Amniotic epithelial cell (primary cell): ENCODE data around the gene GCDH.
"Not testable (repeated sequence)": the region's sequence is repeated elsewhere in the genome, so short reads cannot be mapped to it uniquely, and the experiment has no call there.

Experiments
- DNase-seq: peaks from one replicate; pipeline ENCODE4 v3.0.0-alpha.2; 2010; ENCODE audit warnings: low read depth

GCDH gene

DNA sequence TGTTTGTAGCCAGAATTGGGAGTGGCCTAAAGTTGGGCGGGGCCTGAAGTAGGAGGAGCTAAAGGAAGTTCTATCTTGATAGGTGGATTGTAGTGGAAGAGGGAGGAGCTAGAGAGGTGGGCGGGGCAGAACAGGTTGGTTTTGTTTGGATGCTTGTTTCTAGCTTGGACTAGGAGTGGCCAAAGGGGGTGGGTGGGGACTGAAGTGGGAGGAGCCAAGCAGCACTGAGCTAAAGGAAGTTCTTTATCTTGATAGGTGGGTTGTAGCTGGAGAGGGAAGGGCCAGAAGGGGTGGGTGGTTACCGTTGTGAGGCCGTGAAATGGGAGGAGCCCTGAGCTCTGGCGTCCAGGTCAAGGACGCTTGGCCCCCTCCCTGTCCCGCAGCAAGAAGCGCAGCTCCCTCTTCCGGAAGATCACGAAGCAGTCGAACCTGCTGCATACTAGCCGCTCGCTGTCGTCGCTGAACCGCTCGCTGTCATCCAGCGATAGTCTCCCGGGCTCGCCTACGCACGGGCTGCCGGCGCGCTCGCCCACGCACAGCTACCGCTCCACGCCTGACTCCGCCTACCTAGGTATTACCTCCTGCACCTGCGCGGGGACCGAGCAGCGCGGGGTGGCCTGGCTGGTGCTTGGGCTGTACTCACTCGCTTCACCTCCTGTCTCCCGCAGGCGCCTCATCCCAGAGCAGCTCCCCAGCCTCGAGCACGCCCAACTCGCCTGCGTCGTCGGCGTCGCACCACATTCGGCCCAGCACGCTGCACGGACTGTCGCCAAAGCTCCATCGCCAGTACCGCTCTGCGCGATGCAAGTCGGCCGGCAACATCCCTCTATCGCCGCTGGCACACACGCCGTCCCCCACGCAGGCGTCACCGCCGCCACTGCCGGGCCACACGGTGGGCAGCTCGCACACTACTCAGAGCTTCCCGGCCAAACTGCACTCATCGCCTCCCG lies 17.7 kb upstream of the GCDH start:
- peak; percentile 84 for DNase-seq

DNA sequence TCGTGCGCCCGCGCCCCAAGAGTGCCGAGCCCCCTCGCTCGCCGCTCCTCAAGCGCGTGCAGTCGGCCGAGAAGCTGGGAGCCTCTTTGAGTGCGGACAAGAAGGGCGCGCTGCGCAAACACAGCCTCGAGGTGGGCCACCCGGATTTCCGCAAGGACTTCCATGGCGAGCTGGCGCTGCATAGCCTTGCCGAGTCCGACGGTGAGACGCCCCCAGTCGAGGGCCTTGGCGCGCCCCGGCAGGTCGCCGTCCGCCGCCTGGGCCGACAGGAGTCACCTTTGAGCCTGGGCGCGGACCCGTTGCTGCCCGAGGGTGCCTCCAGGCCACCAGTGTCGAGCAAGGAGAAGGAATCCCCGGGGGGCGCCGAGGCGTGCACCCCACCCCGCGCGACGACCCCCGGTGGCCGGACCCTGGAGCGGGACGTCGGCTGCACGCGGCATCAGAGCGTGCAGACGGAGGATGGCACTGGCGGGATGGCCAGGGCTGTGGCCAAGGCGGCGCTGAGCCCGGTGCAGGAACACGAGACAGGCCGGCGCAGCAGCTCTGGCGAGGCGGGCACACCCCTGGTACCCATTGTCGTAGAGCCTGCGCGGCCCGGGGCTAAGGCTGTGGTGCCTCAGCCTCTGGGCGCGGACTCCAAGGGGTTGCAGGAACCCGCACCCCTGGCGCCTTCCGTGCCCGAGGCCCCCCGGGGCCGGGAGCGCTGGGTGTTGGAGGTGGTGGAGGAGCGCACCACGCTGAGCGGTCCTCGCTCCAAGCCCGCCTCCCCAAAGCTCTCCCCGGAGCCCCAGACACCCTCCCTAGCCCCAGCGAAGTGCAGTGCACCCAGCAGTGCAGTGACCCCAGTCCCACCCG lies 16.8 kb upstream of the GCDH start:
- no peak for DNase-seq

DNA sequence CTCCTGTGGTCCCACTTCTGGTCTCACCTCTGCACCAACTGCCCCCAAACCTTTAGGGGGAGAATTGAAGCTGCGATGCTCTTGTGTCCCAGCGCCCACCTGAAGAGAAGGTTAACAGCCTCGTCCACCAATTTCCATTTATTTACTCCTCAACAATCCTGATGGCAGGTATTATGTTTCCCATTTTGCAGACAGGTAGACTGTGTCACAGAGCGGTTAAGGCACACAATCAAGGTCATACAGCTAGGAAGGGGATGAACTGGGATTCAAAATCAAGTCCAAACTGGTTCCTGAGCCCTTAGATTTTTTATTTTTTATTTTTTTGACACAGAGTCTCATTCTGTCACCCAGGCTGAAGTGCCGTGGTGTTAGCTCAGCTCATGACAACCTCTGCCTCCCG lies 15.9 kb upstream of the GCDH start:
- no peak for DNase-seq

DNA sequence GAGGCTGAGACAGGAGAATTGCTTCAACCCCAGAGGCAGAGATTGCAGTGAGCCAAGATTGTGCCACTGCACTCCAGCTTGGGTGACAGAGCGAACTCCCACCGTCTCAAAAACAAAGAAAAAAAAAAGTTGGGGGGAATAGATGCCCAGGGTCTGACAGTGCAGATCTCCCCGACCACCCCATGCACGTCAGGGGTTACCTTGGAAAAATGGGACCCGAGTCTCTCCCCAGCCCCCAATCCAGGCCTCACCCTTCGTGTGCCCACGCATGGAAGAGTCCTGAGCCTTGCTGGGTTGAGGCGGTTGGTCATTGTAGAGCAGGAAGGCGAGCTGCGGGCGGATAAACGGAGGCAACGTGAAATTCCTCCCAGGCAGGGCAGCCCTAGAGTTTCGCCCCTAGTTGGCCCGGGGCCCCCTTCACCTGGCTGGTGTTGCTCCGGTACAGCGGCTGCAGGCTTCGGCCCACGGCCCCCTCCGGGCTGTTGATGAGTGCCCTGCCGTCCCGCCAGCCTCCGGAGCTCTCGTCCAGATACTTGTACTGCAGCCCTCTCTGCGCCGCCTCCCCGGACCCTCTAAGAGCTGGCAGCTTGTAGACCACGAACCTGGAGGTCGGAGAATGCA lies 10.3 kb upstream of the GCDH start:
- no peak for DNase-seq

DNA sequence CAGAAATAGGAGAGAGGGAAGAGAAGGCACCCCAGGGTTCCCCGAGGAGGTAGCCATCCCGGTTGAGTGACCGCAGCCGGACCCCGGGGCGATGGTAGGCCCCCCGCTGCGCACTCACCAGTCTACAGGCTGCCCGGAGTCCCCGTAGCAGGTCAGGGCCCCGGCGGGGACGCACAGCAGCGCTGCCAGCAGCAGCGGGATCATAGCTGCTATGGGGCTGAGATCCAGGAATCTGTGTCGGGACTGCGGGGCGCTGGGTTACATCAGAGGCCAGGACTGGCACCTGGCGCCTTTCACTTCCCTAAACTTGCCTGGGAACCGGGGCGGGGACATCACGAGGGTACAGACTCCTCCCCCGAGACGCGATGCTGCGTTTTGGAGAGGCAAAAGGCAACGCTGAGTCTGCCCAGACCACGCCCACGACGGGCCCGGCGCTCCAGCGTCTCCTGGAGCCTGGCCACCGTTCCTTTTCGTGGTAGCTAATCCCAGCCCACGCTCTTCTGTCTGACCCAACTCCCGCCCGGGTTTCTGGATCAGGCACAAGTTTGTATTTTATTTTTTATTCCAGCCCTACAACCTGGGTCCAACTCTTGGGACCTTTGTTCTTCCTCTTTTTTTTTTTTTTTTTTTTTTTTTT lies 9.7 kb upstream of the GCDH start, which contains the start of gene DNASE2:
TSS of gene DNASE2 (minus strand) at position 278 of the 637 bp plus-strand sequence. CDS start at position 204, 74 bp downstream.
- peak; percentile 86 for DNase-seq

DNA sequence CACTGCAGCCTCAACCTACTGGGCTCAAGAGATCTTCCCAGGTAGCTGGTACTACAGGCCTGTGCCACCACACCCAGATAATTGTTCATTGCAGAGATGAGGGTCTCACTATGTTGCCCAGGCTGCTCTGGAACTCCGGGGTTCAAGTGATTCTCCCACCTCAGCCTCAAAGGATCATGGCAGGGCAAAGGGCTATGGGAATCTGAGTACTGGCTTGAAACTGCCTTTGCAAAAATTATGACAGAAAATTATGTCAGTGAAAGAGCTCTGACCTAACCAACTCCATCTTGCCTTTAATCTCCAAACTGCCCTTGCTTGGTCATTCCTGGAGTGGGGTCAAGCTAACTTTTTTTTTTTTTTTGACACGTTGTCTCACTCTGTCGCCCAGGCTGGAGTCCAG lies 8.4 kb upstream of the GCDH start:
- no peak for DNase-seq

DNA sequence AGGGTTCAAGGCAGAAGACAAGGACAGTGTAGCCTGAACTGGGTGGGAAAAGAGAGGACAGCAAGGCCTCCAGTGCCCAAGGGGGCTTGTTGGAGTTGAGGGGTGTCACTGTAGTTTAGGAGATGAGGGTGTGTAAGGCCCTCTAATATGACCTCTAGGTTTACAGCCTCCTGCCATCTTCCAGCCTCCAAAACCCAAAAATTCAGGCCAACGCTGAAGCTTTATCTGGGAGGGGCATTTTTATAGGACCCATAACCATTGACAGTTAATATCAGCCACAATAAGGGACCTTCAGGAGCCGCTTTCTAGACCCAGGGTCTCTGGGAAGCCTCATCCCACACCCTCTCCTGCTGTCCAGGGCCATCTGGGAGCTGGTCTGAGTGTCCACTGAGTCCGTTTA lies 6.8 kb upstream of the GCDH start:
- DNase-seq, result no peak

DNA sequence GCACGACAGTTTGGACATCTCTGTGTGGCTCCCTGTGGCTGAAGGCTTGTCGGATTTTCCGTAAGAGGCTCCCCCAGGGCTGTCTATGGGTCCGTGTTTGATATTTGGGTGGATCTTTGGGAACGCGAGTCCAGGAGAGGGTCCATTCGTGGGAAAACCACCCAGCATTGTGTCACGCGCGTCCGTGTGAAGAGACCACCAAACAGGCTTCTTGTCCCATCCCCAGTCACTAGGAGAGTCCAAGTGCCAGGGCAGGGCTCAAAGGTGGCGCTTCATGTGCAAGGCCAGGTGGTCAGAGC lies 6.4 kb upstream of the GCDH start:
- DNase-seq, result no peak

DNA sequence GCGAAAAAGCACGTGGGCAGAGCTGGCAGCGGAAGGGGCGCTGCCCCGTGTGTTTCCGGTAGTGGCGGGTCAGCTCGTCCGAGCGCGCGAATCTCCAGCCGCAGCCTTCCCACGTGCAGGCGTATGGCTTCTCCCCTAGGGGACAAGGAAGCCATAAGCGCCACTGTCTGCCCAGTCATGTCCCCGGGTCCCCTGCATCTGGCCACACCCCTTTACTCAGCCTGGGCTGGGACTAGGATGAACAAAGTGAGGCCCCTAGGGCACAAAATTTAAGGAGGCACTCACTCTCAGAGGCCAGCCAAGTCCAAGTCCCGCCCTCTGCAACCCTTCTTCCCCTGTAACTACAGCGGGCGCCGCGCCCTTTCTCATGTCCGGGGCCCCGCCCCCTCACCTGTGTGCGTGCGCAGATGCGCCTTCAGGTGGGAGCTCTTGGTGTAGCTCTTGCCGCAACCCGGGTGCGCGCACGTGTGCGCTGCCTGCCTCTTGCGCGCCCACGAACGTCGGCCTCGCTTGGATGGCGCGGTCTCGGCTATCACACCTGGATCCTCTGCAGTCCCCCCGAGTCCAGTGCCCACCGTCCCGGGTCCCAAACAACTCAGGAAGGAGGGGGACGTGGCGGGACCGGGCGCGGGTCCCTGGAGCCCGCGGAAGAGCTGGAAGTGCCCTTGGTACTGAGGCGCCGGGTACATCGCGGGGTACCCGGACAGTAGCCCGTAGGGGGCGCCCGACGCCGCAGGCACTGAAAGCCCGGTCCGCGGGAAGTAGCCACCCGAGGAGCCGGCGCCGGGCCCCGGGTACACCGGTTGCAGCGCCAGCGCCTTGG lies 5.8 kb upstream of the GCDH start:
- DNase-seq, result peak; percentile 31

DNA sequence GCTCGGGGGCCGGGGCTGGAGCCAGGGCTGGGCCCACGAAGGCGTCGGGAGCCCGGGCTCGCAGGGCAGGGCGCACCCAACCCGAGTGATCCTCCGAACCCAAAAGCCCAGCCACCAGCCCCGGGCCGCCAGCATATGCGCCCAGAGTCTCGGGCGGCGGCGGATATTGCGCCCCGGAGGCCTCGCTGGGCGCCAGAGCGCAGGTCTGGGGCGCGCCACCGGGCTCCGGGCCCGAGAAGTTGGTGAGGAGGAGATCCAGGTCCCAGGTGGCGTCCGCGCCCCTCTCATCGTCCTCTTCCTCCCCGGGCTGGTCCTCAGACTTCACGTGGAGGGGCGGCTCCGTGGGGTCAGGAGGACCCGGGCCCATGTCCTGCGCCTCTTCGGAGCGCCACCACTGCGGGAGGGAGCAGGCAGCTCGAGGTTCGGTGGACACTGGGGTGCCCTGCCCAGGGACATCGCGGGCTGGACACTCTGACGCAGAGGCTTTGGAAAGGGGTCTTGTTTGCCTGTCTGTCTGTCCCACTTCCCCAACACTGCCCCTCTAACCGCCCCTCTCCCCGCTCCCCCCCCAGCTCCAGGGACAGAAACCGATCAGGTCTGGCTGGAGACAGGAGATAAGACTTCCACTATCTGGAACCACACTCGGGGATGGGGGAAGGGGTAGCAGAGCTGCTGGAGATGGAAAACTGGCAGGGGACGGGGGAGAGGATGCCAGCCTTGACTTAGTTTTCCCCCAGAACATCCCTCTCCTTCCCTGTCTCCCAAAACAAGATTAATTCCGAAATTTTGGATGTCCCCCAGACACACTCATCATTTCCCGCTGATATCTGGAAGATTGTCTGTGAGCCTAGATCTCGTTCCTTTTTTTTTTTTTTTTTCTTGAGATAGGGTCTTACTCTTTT lies 5.0 kb upstream of the GCDH start:
- no peak for DNase-seq

DNA sequence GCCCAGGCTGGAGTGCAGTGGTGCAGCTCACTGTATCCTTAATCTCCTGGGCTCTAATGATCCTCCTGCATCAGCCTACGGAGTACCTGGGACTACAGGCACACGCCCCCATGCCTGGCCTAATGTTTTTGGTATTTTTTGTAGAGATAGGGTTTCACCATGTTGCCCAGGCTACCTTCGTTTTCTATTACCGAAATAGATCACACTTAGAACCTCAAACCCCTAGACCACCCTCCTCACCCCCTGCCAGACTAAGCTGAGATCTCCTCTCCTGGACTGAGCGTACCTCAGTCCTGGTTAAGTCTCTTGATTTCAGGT lies 4.3 kb upstream of the GCDH start:
- DNase-seq, result no peak

DNA sequence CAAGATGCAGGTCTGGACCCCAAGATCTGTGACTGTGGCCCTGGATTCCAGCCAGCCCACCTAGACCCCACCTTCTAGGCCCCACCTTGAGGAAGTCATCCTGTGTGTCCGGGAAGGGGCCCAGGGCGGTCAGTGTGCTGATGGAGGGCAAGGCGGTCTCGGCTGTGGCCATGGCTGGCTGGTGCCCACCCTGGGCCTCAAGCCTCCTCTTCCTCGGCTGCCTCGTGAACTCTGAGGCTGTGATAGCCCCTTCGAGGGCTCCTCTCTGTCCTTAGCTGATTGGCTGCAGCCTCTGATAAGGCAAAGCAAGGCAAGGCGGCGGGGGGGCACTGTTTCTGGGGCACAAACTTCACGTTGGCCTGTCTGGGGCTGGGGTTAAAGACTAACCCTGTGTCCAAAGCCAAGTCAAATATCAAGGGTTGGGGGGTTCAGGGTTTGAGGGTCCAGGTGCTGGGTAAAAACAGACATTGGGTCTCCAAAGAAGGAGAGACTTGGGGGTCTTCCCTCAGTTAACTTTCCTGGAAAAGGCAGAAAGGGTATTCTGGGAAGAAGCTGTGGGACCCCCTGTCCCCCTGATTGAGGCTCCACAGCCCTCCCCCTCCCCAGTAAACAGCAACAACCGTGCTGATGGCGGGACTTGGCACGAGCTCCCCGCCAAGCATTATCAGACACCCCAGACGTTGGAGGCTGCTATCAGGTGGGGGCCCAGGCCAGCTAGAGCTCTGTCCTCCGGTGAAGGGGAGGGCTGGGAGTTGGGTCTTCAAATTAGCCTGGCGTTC lies 3.8 kb upstream of the GCDH start, which contains the start of gene KLF1:
TSS of gene KLF1 (minus strand) at position 233 of the 779 bp plus-strand sequence. CDS start at position 172, 61 bp downstream.
- DNase-seq, result no peak

DNA sequence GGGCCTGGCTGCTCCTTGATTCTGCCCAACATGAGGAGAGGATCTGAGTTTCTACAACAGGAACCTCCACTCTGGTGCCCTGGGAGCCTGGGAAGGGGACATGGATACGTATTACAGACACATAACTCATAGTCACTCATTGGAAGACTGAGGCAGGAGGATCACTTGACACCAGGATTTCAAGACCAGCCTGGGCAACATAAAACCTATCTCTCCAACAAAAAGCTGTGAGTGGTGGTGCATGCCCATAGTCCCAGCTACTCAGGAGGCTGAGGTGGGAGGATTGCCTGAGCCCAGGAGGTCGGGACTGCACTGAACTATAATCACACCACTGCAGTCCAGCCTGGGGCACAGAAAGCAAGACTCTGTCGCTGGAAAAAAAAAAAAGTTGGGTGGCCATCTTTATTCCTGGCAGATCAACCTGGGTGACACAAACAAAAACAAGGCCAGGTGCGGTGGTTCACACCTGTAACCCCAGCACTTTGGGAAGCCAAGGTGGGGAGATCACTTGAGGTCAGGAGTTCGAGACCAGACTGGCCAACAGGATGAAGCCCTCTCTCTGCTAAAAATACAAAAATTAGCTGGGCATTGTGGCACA lies 2.9 kb upstream of the GCDH start:
- DNase-seq, result no peak

DNA sequence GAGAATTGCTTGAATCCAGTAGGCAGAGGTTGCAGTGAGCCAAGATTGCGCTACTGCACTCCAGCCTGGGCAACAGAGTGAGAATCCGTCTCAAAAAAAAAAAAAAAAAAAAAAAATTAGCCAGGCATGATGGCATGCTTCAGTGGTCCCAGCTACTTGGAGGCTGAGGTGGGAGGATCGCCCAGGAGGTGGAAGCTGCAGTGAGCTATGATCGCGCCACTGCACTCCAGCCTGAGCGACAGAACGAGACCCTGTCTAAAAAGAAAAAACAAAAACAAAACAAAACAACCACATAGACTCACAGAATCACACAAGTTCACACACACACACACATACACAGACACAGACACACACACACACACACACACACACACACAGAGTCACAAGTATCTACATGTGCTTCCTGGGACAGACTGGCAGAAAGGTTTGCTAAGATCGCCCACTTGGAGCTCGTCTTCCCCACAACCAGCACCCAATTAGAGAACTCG lies 617 bp upstream of the GCDH start:
- DNase-seq, result not testable (repeated sequence)

DNA sequence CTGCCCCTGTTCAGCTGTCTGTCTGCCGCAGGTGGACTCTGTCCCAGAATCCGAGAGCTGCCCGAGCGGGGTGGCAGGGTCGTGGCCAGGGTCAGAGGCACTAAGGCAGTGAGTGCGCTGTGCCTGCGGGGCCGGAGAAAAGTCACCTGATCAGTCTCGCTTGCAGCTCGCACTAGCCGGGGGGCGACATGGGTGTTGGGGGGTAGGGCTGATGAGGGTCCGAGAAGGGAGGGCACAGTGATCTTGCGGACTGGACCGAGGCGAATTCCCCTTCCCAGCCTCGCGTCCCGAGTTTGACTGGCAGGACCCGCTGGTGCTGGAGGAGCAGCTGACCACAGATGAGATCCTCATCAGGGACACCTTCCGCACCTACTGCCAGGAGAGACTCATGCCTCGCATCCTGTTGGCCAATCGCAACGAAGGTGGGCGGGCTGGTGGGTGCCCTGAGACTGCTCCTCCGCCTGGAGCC lies 627 bp downstream of the GCDH start:
- no peak for DNase-seq

DNA sequence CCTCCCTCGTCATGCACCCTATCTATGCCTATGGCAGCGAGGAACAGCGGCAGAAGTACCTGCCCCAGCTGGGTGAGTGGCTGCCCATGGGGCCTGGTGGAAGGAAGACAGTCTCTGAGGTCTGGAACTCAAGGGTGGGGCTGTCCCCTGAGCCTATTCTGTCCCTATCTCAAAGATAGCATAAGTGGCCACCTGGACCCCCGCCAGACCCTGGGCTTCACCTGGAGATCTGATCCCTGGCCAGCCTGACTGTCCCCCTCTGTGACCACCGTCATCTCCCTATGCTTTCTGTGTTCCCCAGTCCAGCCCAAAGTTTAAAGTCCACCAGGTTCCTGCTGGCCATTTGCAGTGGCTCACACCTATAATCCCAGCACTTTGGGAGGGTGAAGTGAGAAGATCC lies 2.6 kb downstream of the GCDH start:
- DNase-seq, result no peak

DNA sequence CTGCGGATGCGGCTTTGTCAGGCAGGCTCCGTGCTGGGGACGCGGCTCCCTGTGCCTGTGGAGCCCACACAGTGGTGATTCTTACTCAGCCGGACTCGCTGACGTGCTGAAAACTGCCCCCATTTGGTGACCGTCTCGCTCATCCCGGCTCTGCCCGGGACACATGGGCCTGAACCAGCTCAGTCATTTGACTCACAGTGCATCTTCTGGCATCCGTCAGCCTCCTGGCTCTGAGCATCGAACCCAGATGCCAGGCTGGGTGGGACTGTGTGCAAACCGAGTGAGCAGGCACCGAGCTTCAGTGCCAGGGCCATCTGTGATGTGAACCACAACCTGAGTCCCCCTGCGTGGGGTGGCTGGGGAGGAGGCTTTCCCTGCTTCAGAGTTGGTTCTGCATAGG lies 5.5 kb downstream of the GCDH start:
- DNase-seq, result no peak

DNA sequence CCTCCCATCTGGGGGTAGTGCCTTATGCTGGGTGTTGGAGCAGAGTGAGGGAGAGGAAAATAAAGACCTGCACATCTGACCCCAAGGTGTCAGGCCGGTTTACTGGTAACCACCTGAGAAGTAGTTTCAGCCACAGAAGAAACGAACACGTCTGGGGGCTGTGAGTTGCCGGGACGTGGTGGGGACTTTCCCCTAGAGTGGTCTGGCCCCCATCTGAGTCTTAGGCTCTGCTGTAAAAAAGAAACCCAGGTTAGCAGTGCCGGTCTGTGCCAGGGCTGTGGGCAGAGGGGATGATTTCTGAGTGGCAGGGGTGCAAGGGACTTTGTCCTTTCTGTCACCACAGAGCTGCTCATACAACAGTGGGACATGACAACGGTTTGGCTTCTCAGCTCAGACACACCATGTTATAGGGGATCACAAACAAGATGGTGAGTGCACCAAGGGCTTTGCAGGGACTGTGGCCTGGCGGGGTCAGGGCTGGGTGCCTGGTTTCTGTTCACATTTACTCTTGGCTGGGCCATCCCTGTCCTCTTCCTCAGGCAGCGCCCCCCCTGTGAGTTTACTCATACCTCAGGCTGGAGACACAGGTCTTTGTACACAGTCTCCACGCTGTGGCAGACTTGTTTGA lies 9.0 kb downstream of the GCDH start:
- no peak for DNase-seq
